ENCODE results near the gene SGPP1. TPM values are rescaled to one million over a fixed set of nuclear protein-coding genes. Genes with fewer than 3 reads are reported as not detected.
A peak's percentile ranks its signal among the peaks of the same experiment; 100 is the strongest.

Gene SGPP1
- total RNA-seq, 1 experiment from 2014 or later, result 27.0 TPM

- H3K4me1 Mint-ChIP-seq (ENCODE audit: low read depth, unreplicated experiment), result peaks cover 15% of the 10 kb centered on the region
- CTCF ChIA-PET, result no interaction called here
- DNase-seq, result no peak
These were observed 12.5 kb downstream of the SGPP1 start for GRCh38 chr14:63715360-63715759.

GRCh38 chr14:63713764-63714163 is 14.1 kb downstream of the SGPP1 start:
- intact Hi-C loops (cut with micrococcal nuclease; ENCODE audit: unreplicated experiment), result no loop called here
- H3K36me3 Mint-ChIP-seq (ENCODE audit: insufficient read depth, unreplicated experiment), result peaks cover 4% of the 10 kb centered on the region
- TF ChIP-seq CTCF (IDR thresholded peaks at IDR 0.05; ENCODE audit: unreplicated experiment), result no peak
- H3K27ac Mint-ChIP-seq (ENCODE audit: unreplicated experiment), result peak overlapping the region; percentile 22
- no TSS peak for BruUV-seq (replicated peaks)
- CTCF ChIA-PET, result no interaction called here
- no peaks in the 10 kb centered on the region for H3K27me3 Mint-ChIP-seq (ENCODE audit: unreplicated experiment)
- no peak for DNase-seq
- H3K9me3 Mint-ChIP-seq (ENCODE audit: low read depth, unreplicated experiment), result peaks cover 2% of the 10 kb centered on the region
- peaks cover 15% of the 10 kb centered on the region for H3K4me1 Mint-ChIP-seq (ENCODE audit: low read depth, unreplicated experiment)
- no peak overlapping the region for H3K4me3 Mint-ChIP-seq (ENCODE audit: low read depth, unreplicated experiment)

More at GRCh38 chr14:63715360-63715759, 12.5 kb downstream of the SGPP1 start:
- peaks cover 10% of the 10 kb centered on the region for H3K36me3 Mint-ChIP-seq (ENCODE audit: insufficient read depth, unreplicated experiment)
- no peak for TF ChIP-seq CTCF (IDR thresholded peaks at IDR 0.05; ENCODE audit: unreplicated experiment)
- no peaks in the 10 kb centered on the region for H3K27me3 Mint-ChIP-seq (ENCODE audit: unreplicated experiment)
- peaks cover 6% of the 10 kb centered on the region for H3K9me3 Mint-ChIP-seq (ENCODE audit: low read depth, unreplicated experiment)
- intact Hi-C loops (cut with micrococcal nuclease; ENCODE audit: unreplicated experiment), result no loop called here
- no TSS peak for BruUV-seq (replicated peaks)
- H3K4me3 Mint-ChIP-seq (ENCODE audit: low read depth, unreplicated experiment), result no peak overlapping the region
- no peak overlapping the region for H3K27ac Mint-ChIP-seq (ENCODE audit: unreplicated experiment)

DNA sequence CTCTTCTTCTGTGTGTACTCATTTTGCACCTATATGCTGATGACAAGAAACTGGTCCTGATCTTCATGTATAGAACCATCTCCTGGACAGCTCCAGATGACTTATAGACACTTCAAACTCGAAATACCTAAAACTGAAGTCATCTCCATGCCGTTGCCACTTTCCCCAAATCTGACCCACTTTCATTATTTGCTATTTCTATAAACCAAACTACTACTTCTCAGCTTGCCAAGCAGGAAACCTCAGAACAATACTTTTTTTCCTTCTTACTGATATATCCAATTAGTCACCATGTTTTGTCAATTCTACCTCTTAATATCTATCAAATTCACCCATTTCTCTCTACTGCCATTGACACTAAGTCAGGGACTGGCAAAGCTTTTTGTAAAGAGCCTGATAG is 14.8 kb downstream of the SGPP1 start:
- TF ChIP-seq CTCF (IDR thresholded peaks at IDR 0.05; ENCODE audit: unreplicated experiment), result no peak
- peaks cover 2% of the 10 kb centered on the region for H3K9me3 Mint-ChIP-seq (ENCODE audit: low read depth, unreplicated experiment)
- no peak for DNase-seq
- peaks cover 4% of the 10 kb centered on the region for H3K36me3 Mint-ChIP-seq (ENCODE audit: insufficient read depth, unreplicated experiment)
- peak overlapping the region; percentile 22 for H3K27ac Mint-ChIP-seq (ENCODE audit: unreplicated experiment)
- no peak overlapping the region for H3K4me3 Mint-ChIP-seq (ENCODE audit: low read depth, unreplicated experiment)
- BruUV-seq (replicated peaks), result no TSS peak
- peaks cover 15% of the 10 kb centered on the region for H3K4me1 Mint-ChIP-seq (ENCODE audit: low read depth, unreplicated experiment)
- intact Hi-C loops (cut with micrococcal nuclease; ENCODE audit: unreplicated experiment), result no loop called here
- no peaks in the 10 kb centered on the region for H3K27me3 Mint-ChIP-seq (ENCODE audit: unreplicated experiment)
- CTCF ChIA-PET, result no interaction called here

DNA sequence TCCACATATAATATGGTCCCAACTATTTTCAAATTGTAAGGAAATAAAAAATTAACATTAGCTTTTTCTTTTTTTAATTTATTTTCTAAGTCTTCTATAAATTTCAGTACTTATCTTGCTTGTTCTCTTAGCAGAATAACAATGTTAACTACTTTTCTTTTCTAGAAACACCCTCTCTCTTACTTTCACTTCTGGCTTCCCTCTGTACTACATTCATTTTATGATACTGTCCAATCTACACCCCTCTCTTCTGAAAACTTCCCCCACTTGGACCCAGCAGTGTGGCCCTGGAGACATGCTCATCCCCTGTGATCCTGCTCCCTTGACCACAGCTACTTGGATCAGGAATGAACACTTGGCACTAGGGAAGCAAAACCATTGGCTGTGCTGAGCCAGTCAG is 15.7 kb downstream of the SGPP1 start:
- intact Hi-C loops (cut with micrococcal nuclease; ENCODE audit: unreplicated experiment), result no loop called here
- TF ChIP-seq CTCF (IDR thresholded peaks at IDR 0.05; ENCODE audit: unreplicated experiment), result no peak
- Mint-ChIP-seq H3K4me3 (ENCODE audit: low read depth, unreplicated experiment) (no peak overlapping the region), H3K4me1 (ENCODE audit: low read depth, unreplicated experiment) (peaks cover 15% of the 10 kb centered on the region), H3K36me3 (ENCODE audit: insufficient read depth, unreplicated experiment) (no peaks in the 10 kb centered on the region), H3K27me3 (ENCODE audit: unreplicated experiment) (no peaks in the 10 kb centered on the region), H3K9me3 (ENCODE audit: low read depth, unreplicated experiment) (peaks cover 2% of the 10 kb centered on the region), H3K27ac (ENCODE audit: unreplicated experiment) (no peak overlapping the region)
- CTCF ChIA-PET, result no interaction called here
- no TSS peak for BruUV-seq (replicated peaks)
- no peak for DNase-seq

All from Calu3 (cell line).